ENCODE data around the gene DNASE1L3. TPM values are rescaled to one million over a fixed set of nuclear protein-coding genes. Genes with fewer than 3 reads are reported as not detected.

Gene DNASE1L3
- total and polyA plus RNA-seq, 4 donors, result 76.1 to 201 (median 128) TPM

DNA sequence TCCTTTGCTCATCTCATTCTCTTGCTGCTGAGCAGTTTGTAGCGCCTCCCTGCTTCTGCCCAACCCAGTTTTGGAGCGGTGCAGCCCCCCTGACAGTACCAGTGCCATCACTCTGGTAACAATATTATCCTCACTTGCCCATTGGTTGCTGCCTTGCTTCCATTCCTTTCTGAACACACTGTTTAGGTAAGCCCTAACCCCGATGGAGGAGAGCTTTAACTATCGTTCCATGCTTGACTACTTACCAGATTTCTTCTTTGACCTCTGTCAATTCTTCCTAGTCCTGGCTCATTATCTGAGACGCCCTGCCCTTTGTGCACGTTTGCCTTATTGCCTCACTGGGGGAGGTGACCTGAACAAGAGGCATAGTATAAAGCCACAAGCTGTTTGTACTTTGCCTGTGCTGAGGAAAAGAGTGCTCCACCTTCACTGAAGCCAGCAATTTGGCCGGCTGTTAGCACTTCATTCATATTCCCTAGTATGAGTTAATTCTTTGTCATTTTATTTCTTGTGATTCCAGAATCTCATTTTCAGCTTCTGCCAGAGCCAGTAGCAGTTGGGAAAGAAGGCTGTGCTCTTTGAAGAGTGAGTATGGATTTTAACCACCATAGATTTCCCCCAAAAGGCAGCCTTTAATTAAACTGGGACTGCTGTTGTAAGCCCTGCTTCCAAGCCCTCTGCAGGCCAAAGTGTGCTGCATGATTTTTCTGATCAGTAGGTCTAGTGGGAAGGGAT, 38.8 kb upstream of the DNASE1L3 start:
- no peaks in the 10 kb centered on the region for H3K27me3 ChIP-seq (ENCODE audit: control insufficient read depth in 4 of 4, insufficient read depth in 4 of 4, low read length in 3 of 4)
- H3K36me3 ChIP-seq (ENCODE audit: control insufficient read depth in 4 of 4, insufficient read depth in 3 of 4, low read depth in 1 of 4, low read length in 3 of 4), result peaks cover 0 to 1% (median 0%) of the 10 kb centered on the region in 4 donors
- WGBS, result 27% methylated on average over 7 of the region's 7 CpGs
- TF ChIP-seq TAF1 (conservative IDR thresholded peaks at IDR 0.05) (no peak), HNF4A (conservative IDR thresholded peaks at IDR 0.05) (peak; percentile 90 to 94), EGR1 (IDR thresholded peaks at IDR 0.05; ENCODE audit: low read depth in 2 of 2) (peak in 1 of 2 donors; percentile 40), GABPA (IDR thresholded peaks at IDR 0.05 in 1 of 2, conservative IDR thresholded peaks at IDR 0.05 in 1 of 2) (no peak), HNF4G (IDR thresholded peaks at IDR 0.05) (peak; percentile 56), RAD21 (IDR thresholded peaks at IDR 0.05) (peak in 1 of 2 donors; percentile 19), SP1 (IDR thresholded peaks at IDR 0.05) (peak; percentile 64), JUND (IDR thresholded peaks at IDR 0.05) (peak in 1 of 2 donors; percentile 78), NR2F2 (IDR thresholded peaks at IDR 0.05) (peak; percentile 40), FOXA2 (IDR thresholded peaks at IDR 0.05) (peak; percentile 57), YY1 (IDR thresholded peaks at IDR 0.05) (peak; percentile 51), RXRA (IDR thresholded peaks at IDR 0.05) (peak; percentile 80 to 91), FOXA1 (IDR thresholded peaks at IDR 0.05) (no peak)
- TF ChIP-seq, protein P1, sequence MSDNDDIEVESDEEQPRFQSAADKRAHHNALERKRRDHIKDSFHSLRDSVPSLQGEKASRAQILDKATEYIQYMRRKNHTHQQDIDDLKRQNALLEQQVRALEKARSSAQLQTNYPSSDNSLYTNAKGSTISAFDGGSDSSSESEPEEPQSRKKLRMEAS (IDR thresholded peaks at IDR 0.05), result peak; percentile 68
- TF ChIP-seq, protein P2, sequence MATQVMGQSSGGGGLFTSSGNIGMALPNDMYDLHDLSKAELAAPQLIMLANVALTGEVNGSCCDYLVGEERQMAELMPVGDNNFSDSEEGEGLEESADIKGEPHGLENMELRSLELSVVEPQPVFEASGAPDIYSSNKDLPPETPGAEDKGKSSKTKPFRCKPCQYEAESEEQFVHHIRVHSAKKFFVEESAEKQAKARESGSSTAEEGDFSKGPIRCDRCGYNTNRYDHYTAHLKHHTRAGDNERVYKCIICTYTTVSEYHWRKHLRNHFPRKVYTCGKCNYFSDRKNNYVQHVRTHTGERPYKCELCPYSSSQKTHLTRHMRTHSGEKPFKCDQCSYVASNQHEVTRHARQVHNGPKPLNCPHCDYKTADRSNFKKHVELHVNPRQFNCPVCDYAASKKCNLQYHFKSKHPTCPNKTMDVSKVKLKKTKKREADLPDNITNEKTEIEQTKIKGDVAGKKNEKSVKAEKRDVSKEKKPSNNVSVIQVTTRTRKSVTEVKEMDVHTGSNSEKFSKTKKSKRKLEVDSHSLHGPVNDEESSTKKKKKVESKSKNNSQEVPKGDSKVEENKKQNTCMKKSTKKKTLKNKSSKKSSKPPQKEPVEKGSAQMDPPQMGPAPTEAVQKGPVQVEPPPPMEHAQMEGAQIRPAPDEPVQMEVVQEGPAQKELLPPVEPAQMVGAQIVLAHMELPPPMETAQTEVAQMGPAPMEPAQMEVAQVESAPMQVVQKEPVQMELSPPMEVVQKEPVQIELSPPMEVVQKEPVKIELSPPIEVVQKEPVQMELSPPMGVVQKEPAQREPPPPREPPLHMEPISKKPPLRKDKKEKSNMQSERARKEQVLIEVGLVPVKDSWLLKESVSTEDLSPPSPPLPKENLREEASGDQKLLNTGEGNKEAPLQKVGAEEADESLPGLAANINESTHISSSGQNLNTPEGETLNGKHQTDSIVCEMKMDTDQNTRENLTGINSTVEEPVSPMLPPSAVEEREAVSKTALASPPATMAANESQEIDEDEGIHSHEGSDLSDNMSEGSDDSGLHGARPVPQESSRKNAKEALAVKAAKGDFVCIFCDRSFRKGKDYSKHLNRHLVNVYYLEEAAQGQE (IDR thresholded peaks at IDR 0.05), result peak; percentile 51
- TF ChIP-seq, protein P3, sequence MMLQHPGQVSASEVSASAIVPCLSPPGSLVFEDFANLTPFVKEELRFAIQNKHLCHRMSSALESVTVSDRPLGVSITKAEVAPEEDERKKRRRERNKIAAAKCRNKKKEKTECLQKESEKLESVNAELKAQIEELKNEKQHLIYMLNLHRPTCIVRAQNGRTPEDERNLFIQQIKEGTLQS (IDR thresholded peaks at IDR 0.05), result peak; percentile 87
- TF ChIP-seq, protein P4, sequence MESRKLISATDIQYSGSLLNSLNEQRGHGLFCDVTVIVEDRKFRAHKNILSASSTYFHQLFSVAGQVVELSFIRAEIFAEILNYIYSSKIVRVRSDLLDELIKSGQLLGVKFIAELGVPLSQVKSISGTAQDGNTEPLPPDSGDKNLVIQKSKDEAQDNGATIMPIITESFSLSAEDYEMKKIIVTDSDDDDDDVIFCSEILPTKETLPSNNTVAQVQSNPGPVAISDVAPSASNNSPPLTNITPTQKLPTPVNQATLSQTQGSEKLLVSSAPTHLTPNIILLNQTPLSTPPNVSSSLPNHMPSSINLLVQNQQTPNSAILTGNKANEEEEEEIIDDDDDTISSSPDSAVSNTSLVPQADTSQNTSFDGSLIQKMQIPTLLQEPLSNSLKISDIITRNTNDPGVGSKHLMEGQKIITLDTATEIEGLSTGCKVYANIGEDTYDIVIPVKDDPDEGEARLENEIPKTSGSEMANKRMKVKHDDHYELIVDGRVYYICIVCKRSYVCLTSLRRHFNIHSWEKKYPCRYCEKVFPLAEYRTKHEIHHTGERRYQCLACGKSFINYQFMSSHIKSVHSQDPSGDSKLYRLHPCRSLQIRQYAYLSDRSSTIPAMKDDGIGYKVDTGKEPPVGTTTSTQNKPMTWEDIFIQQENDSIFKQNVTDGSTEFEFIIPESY (IDR thresholded peaks at IDR 0.05), result peak; percentile 52
- TF ChIP-seq, protein P5, sequence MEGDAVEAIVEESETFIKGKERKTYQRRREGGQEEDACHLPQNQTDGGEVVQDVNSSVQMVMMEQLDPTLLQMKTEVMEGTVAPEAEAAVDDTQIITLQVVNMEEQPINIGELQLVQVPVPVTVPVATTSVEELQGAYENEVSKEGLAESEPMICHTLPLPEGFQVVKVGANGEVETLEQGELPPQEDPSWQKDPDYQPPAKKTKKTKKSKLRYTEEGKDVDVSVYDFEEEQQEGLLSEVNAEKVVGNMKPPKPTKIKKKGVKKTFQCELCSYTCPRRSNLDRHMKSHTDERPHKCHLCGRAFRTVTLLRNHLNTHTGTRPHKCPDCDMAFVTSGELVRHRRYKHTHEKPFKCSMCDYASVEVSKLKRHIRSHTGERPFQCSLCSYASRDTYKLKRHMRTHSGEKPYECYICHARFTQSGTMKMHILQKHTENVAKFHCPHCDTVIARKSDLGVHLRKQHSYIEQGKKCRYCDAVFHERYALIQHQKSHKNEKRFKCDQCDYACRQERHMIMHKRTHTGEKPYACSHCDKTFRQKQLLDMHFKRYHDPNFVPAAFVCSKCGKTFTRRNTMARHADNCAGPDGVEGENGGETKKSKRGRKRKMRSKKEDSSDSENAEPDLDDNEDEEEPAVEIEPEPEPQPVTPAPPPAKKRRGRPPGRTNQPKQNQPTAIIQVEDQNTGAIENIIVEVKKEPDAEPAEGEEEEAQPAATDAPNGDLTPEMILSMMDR (IDR thresholded peaks at IDR 0.05; ENCODE audit: low read depth, low read length, missing input control), result peak; percentile 8
- peak overlapping the region in 1 of 3 donors; percentile 13 for H3K4me3 ChIP-seq (ENCODE audit: low read depth in 1 of 3, low read length in 3 of 3)
- H3K4me1 ChIP-seq (ENCODE audit: control insufficient read depth in 4 of 4, insufficient read depth in 4 of 4, low read length in 3 of 4), result peaks cover 16 to 51% (median 37%) of the 10 kb centered on the region in 4 donors
- H3K9ac ChIP-seq (ENCODE audit: low read depth in 1 of 2, low read length in 2 of 2), result peak overlapping the region in 1 of 2 donors; percentile 5
- no peaks in the 10 kb centered on the region for H3K9me3 ChIP-seq (ENCODE audit: control insufficient read depth in 4 of 4, low read length in 3 of 4)
- peak overlapping the region; percentile 44 to 64 for H3K27ac ChIP-seq (ENCODE audit: low read depth in 1 of 2, low read length in 2 of 2)
- no peak for DNase-seq (ENCODE audit: low spot score)
